GM19035 (cell line): Measurements from ENCODE around the gene SIK3.

Experiments
- ATAC-seq: cut with Tn5 transposase; IDR thresholded peaks from one replicate; pipeline ENCODE4 v1.9.1; 2021; ENCODE audit not compliant: unreplicated experiment

The SIK3 gene

DNA sequence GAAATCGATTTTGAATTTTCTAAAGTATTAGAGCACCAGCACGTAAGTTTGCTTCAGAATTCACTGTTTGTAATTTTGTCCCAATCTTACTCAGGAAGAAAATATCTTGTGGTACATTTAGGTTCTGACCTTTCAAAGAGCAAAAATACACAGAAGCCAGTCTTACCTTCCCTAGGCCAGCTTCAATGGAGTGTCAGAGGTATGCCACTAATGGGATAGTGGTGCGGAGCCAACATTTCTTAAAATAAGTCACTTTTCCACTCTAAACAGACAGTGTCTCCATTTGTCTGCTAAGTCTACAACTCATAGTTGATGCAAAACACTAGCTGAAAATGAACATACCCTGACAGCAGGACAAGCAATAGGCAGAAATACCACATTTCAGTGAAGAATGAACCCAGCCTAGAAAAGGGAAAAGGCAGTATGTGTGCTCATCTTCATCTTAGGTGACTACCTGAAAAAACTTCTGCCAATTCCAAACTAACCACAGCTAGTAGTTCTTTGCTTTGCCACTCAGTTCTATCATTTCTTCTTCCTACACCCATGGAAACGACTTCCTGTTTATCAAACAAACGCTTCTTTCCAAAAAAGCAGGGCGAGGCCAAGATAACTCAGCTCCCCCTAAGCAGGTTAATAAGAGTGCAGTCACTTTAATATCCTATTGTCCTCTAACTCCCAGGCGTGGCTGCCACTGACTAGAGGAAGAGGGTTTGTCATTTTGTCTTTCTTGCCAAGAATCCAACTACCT, 166.8 kb downstream of the SIK3 start:
- no peak for ATAC-seq

DNA sequence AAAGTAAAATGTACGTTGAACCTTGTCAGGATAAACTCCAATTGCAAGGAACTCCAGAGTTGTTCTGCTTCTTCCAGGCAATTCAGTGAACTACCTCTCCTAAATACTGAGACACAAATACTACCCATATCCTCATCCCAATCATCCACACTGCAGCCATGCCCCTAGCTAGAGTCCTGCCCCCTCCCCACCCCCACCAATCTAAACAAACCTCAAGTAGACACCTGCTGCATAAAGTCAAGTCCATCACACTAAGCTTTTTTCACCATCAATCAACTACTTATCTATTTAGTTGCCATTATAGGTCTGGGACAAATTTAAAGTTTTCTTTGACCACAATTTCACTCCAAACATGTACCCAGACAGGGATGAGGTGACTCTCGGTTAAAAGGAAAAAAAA, 167.6 kb downstream of the SIK3 start:
- no peak for ATAC-seq

- ATAC-seq: no peak
These were observed 168.1 kb downstream of the SIK3 start for GRCh38 chr11:116930177-116930576.

DNA sequence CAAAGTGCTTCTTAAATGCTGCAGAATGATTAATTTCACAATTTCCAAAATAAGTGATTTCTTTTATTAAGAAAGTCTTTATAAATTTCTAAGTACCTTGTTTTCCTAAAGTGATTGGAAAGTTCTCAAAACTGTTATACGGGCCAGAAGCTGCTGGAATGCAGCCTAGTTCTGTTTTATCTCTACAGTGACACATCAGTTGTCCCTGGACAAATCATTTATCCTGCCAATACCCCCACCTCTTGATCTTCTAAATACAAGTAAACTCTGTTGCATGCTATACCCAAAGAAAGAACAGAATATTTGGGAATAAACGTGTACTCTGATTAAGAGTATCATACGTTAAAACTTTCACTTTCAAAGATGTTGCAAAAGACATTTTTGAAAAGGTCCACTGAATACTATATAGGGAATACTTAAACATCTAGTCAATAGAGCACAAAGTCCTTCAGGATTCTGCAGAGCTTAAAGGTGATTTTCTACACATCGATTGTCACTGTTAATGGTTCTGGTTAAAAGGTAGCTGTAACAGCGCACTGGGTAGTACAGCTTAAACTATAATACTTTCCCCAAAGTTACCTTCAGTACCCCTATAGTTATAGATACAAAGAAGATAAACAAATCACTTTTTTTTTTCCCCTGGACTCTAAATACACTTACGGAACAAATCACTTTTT, 168.7 kb downstream of the SIK3 start:
- ATAC-seq: no peak

GRCh38 chr11:116928845-116929244, 169.4 kb downstream of the SIK3 start:
- no peak for ATAC-seq

DNA sequence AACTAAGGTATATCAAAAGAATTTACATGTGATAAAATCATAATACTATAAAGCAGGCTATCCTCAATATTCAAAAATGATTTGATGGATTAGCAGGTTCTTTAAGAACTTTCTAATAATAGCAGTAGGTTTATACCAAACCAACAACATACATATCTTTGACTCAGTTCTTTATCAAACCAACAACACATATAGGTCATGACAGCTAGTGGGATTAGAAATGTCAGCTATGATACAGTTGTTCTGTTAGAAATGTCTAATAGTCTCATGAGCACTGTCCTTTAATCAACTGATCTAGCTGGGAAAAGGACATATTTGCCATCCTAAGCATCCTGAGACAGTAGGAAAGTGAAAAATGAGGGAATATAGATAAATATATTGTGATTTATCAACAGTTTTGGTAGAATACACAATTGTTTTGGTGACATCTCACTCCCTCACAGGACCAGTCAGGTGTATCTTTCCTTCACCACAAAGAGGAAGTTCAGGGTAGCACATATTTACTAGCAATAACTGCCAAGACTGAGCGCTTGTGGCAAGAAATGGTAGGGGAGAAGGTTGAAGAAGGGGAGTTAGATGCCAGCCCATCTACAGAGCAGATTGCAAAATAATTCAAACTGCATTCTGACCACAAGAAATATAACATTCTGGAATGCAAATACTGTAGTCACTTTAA, 170.0 kb downstream of the SIK3 start:
- ATAC-seq: peak; percentile 68

DNA sequence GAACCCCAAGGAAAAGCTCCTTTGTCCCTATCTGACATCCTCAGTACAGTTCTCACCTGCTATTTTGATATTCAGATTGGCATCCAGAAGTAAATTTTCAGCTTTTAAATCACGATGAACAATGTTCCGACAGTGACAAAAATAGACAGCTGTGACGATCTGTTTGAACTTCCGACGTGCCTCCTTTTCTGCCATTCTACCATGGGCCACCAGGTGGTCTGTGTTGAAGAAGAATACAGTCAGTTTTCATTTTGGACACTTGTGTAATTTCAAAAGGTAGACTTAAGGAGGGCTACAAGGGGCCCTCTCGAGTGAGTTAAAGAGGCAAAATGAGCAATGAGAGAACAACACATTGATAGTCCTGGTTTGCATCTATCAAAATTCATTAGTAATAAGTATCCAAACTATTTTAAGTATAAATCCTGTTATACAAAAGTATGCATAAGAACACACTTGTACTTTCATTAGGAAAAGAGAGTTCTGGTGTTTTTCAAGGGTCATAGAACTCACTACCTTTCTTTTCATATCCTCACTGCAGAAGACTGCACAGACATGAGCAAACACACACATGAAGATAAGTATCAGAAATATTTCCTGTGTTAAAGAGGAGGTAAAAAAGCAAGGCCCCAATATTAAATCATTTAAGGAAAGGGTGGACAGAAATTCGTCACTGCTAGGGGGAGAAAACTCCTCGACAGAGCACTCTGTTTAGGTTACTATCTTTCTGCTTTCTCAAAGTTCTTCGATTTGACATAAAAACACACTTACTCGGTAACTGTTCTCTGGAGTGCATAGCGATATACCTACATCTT, 170.9 kb downstream of the SIK3 start:
- ATAC-seq: no peak

- ATAC-seq: no peak
These were observed 173.2 kb downstream of the SIK3 start for GRCh38 chr11:116925050-116925449.

DNA sequence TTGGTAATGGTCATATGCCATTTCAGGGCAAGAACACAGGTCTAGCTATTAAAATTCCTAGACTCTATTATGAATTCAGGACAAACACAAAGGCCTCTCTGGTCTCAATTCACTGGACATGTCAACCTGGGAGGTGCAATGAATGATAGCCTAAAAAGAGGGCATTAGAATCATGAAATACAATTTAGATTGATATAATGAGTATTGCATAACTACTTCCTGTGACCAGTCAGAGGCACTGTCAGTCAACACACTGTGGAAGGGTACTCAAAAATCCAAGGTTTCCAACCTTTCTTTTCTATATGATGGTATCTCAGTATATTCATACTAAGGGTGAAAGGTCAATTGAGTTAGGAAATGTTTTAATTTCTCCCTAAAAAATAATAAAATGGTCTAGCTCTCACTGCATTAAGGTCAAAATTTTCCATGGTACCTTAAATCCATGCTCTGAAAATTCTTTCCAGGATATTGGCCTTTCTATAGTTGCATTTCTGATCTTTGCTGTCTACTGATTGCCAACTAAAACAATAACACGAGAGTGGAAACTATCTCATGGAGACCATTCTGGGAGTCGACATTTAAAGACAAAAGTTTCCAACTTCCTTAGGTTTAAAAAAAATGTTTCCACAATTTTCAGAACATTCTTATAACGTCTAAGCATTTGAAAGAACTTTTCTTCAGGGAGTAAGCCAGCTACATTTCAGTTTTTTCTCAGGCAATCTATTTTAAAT, 179.1 kb downstream of the SIK3 start:
- ATAC-seq: no peak

- ATAC-seq: no peak
These were observed 180.6 kb downstream of the SIK3 start for GRCh38 chr11:116917632-116918031.

DNA sequence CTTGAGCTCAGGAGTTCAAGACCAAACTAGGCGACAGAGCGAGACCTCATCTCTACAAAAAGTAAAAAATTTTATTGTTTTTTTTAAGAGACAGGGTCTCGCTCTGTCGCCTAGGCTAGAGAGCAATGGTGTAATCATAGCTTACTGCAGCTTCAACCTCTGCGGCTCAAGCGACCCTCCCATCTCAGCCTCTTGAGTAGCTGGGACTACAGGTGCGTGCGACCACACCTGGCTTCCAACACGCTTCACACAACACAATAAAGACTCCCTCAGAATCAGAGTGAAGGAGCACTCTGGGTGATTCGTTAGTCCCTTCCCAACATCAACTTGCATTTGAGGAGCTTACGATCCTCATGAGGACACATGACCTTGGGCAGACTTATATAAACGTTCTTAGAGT, 181.3 kb downstream of the SIK3 start:
- no peak for ATAC-seq

DNA sequence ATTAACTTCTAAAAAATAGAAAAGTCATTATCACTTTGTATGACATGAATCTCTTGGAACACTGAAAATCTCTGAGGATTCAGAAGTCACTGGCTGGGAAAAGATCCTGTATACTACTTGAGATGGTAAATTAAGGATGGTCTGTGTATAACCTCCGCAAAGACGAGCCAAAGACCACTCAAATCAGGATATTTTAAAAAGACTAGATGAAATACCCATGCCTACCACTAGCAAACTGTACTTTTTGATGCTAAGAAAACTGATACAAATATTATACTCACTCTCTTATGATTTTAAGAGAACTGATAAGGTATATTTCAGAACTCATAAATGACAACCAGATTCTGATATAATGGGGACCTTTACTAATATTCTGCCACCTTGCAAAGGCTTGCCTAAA, 182.2 kb downstream of the SIK3 start:
- ATAC-seq: no peak

GRCh38 chr11:116913000-116913399, 185.2 kb downstream of the SIK3 start:
- ATAC-seq: no peak

DNA sequence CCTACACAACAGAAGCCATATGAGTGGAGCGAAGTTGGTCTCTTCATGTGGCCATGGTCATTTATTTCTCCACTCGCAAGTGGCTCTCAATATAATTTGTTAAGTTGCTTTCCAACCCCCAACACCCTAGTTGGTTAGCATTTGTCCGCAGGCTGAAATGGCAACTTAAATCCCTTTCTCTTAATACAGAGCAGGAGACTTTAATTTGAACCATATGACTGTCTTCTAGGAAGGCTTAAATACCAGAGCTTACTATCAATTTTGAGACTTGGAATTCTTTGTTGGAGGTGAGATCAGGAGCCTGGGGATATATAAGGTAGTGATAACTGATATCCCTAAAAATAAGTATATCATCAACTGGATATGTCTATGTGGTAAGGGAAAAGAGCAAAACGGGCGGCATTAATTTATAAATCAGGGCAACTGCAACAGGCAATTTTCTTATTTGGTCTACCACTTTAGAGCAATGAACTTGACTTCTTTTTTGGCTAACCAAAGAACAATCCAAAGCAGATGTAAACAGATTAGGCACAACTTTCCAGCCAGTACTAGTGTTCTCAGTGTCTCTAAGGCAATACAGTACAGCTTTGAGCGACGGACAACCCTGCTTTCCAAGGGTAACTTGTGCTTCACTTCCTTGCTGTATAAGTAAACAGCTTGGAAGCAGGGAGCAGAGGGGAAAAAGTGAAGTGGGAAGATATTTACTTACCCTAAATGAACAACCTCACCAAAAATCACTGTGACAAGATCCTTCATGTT, 186.1 kb downstream of the SIK3 start:
- no peak for ATAC-seq

- ATAC-seq: no peak
These were observed 187.4 kb downstream of the SIK3 start for GRCh38 chr11:116910847-116911246.

GRCh38 chr11:116910378-116910777, 187.8 kb downstream of the SIK3 start:
- no peak for ATAC-seq

GRCh38 chr11:116909245-116909644, 189.0 kb downstream of the SIK3 start:
- ATAC-seq: no peak

GRCh38 chr11:116906479-116906878, 191.7 kb downstream of the SIK3 start:
- ATAC-seq: no peak

DNA sequence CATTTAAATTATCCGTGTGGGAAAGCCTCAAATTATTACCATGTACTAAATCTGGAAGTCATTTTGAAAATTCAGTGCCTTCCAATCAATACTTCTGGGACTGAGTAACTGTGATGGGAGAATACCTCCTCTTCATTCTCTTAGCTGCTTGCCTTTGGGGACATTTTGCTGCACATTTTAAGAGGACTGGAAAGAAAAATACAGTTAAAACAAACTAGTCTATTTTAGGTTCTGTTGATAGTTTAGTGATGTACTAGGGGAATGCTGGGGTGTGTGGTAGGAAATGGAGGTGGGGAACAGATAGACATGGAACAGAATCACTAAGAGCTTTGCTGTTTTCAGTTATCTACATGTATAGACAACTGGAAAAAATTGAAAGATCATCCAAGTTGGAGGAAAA, 195.1 kb downstream of the SIK3 start:
- ATAC-seq: no peak
